Ammon's horn (tissue), 1 donor: ENCODE measurements around the gene HSD11B1L.
"Not testable (repeated sequence)": the region's sequence is repeated elsewhere in the genome, so short reads cannot be mapped to it uniquely, and the experiment has no call there.

Experiments used
- DNase-seq: peaks from one replicate; pipeline ENCODE4 v3.0.0-alpha.2; 2016; ENCODE audit warnings: low spot score

HSD11B1L gene

DNA sequence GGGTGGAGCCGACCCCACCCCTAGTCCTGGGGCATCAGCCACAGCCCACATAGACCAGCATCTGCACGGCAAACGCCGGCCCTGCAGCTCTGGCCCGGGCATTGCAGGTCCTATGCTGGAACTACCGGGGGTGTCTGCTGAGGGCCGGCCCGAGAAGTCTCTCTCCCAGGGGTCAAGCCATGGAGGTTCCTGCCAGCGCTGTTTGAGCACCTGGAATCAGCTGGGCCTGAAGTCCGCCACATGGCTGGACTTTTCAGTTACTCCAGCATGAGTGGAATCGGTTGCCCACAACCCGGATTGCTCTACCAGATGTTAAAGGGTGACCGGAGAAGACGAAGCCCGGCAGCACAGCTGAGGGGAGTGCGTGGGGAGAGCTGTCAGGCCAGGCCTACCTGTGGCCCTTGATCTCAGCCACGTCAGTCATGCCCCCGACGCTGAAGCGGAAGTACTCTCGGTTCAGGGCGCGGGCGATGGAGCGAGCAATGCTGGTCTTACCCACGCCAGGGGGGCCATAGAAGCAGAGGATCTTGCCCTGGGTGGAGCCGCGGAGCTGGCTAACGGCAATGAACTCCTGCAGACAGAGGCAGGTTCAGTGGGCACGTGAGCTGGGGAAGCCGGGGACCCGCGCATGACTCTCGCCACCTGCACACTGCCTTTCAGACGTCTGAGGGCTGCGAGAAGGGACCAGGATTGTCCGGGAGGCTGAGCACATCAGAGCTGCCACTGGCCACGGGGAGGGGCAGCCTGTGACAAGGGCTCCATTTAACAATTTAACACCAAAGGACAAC is 18.0 kb downstream of the HSD11B1L start:
- DNase-seq: no peak

DNA sequence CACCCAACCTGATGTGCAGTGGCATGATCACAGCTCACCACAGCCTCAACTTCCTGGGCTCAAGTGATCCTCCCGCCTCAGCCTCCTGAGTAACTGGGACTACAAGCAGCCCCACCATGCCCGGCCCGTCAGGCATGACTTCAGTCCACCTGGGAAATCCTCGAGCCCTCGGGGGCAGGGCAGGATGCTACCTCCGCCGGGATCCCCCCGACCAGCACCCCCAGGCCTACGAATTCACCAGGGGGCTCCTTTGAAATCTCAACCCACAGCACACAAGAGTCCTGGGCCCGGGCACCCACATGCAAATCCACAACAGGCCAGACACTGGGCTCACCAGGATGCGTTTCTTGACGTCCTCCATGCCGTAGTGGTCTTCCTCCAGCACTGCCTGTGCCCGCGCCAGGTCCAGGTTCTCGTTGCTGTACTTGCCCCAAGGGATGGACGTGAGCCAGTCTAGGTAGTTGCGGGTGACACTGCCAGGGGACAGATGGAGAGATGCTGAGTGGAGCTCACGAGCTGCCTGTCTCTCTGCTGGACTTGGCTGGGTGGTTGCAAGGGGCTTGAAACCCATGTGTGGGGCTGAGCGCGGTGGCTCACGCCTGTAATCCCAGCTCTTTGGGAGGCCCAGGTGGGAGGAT is 19.7 kb downstream of the HSD11B1L start:
- no peak for DNase-seq

DNA sequence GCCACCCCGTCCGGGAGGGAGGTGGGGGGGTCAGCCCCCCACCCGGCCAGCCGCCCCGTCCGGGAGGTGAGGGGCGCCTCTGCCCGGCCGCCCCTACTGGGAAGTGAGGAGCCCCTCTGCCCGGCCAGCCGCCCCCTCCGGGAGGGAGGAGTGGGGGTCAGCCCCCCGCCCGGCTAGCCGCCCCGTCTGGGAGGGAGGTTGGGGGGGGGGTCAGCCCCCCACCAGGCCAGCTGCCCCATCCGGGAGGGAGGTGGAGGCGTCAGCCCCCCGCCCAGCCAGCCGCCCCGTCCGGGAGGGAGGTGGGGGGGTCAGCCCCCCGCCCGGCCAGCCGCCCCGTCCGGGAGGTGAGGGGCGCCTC is 21.2 kb downstream of the HSD11B1L start:
- DNase-seq: not testable (repeated sequence)

DNA sequence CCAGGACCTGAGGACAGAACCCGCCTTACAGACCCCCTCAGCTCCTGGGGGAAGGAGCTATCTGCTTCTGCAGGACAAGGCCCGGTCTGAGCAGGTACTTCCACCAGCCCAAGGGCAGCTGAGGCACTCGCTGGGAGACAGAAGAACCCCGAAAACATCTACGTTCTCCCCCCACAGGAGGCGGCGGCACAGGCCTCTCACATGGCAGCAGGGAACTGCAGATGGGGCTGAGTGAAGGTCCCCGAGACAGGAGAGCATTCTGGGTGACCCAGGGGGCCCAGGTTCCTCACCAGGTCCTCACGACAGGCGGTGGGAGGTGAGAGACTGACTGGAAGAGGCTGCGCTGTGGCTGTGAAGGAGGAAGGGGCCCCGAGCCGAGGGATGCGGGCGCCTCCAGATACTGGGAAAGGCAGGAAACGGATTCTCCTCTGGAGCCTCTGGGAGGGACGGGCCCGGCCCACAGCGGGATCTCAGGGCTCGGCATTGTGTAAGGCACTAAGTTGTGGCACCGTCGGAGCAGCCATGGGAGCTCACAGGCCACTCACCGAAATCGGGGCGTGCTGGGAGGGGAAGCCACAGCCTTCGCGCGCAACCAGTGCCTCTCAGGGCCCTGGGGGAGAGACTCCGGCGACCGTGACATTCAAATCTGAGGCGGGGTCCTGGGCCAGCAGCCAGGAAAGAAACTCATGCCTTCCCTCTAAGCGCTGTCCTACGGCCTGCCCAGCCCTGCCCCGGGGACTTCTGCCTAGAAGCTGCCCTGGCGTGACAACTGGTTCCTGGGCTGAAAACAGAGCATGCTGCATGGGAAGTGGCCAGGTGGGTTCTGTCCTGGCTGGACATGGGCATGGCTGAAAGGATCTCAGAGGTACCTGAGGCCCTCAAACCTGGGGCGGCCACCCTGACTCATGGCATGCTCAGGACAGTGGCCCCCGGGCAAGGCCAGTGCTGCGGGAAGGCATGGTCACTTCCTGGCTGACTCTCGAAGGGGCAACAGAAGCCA is 23.3 kb downstream of the HSD11B1L start:
- no peak for DNase-seq

GRCh38 chr19:5705552-5705951 is 24.7 kb downstream of the HSD11B1L start:
- DNase-seq: no peak

GRCh38 chr19:5706876-5707573 is 26.2 kb downstream of the HSD11B1L start:
- no peak for DNase-seq

DNA sequence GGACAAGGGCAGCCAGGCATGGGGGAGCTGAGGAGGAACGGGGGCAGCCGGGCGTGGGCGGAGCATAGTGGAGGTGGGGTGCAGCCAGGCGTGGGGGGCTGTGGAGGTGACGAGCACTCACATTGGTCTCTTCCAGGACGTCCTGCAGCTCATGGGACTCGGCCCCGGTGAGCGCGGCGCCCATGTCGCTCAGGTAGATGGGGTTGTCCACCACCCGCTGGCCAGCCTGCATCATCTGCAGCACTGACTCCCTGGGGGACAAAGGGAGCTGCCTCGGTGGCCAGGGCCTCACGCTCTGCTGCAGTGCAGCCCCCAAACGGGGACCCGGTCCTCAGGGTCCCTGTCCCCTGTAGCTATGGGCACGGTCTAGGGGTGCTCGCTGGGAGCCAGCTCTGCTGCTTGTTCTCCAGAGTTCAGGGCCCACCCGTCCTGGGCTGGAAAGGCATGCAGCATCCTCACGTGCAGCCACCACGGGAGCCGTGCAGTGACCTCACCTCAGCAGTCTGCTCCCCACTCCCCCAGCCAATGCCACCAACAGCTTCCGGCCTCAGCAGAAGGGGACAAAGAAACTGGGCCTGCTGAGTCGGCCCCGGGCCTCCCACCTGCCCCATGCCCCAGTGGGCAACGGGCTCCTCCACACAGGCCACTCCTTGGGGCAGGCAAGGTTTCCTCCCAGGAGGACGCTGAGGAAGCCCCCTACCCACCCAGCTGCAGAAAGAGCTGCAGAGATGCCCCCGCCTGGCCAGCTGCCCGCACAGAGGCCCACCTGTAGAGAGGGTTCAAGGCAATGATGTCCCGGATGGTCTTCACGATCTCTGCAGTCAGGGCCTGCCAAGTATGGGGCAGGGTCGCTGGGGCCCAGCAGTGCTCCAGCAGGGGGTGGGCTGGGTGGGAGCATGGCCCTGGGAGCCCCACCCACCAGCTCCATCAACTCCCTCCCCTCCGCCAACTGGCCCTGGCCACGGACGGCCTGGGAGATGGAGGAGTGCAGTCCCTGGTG is 27.0 kb downstream of the HSD11B1L start:
- no peak for DNase-seq

DNA sequence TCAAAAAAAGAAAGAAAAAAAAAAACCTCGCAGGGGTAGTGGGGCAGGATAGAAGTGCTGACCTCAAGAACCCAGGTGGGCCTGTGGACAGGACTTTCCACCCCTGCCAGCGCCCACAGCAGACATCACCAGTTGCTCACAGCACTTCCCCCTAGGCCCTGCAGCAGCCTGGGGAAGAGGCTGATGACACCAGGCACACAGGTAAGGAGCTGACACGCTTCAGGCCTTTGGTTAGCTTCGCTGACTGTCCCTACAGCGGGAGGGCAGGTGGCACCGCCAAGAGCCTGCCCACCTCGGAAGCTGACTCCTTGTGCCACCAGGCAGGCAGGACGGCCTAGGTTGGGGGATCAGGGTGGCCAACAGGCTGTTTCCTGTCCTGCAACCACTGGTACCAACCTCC is 30.2 kb downstream of the HSD11B1L start:
- DNase-seq: no peak

DNA sequence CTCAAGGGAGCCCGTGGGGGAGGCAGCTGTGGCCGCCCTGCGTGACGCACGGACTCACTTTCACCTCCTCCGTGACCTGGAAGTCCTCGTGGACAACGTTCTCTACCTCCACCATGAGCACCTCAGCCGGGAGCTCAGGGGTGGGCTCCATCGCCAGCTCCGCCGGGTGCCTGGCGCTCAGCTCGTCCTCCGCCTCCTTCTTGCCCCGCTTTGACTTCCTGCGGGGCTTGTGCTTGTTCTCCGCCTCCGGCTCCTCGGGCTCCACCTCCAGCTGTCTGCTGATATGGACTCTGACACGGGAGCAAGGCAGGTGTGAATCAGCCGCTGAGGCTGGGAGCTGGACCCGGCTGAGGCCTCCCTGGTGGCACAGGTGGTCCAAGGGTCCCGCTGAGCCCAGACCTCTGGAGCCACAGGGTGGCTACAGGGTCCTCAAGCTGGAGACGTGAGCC is 30.9 kb downstream of the HSD11B1L start:
- no peak for DNase-seq

- DNase-seq: no peak
Observed at GRCh38 chr19:5713228-5713627, 32.4 kb downstream of the HSD11B1L start.

DNA sequence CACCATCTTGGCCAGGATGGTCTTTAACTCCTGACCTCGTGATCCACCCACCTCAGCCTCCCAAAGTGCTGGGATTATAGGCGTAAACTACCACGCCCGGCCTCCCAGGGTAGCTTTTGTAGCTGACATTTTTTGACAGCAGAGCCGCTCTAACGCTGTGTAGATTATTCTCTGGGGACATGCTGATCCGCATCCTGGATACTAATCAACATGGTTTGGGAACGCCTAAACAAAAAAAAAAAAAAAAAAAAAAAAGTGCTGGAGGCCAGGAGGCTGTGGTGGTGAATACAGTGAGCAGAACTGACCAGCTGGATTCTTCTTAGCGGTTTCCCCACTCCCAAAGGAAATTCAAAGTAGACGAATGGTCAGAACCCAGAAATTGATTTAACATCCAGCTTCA is 34.0 kb downstream of the HSD11B1L start:
- DNase-seq: no peak

- DNase-seq: no peak
Observed at GRCh38 chr19:5717215-5717935, 36.5 kb downstream of the HSD11B1L start.

DNA sequence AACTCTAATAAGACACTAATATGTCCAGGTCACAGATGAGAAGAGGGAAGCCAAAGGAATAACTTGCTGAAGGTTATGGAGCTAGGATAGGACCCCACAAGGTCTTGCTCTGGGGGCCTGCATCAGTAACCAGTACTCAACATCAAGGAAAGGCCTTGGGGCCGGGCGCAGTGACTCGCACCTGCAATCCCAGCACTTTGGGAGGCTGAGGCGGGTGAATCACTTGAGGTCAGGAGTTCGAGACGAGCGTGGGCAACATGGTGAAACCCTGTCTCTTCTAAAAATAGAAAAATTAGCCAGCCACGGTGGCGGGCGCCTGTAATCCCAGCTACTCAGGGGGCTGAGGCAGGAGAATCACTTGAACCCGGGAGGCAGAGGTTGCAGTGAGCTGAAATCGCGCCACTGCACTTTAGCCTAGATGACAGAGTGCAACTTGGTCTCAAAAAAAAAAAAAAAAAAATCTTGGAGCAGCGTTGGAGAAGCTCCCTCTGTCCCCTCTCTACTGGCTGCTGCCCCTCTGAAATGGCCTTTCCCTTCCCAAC is 37.3 kb downstream of the HSD11B1L start:
- DNase-seq: no peak

GRCh38 chr19:5718579-5719273 is 37.9 kb downstream of the HSD11B1L start:
- DNase-seq: no peak

GRCh38 chr19:5719274-5719960 is 38.6 kb downstream of the HSD11B1L start:
- no peak for DNase-seq

- DNase-seq: peak; percentile 99
Observed at GRCh38 chr19:5719961-5720790, 39.3 kb downstream of the HSD11B1L start, which contains the start of the genes CATSPERD and LONP1. CATSPERD (plus strand) TSS chr19:5720637; CDS start chr19:5720738, 101 bp downstream. LONP1 (minus strand) TSS chr19:5720146; CDS start chr19:5720132, 14 bp downstream.

DNA sequence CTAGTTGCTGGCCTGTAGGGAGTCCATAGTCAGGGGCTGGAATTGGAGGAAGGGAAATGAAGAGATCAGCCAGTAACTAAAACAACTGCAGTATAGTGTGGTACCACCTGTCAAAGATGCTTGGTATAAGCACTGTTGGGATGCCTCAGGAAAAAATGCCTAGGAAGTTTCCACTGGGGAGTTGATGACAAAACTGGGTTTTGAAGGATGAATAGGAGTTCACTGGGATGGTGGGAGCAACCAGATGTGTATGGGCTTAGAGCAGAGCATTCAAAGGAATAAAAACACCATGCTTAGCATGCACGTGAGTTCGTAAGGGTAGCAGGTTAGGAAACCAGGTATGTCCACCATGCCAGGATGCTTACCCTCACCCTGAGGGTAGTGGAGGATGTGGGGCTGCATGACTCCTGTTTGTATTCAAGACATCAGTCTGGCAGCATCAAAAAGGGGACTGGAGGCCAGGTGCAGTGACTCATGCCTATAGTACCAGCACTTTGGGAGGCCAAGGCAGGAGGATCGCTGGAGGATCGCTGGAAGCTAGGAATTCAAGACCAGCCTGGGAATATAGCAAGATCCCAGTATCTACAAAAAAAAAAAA is 46.7 kb downstream of the HSD11B1L start:
- no peak for DNase-seq
